Renal cortical epithelial cell (primary cell): Measurements from ENCODE around the gene SMAD7. TPM values are rescaled to one million over a fixed set of nuclear protein-coding genes. Genes with fewer than 3 reads are reported as not detected.

ENCODE experiments used
- DNase-seq: peaks from one replicate; pipeline ENCODE4 v3.0.0-alpha.2; 2011; ENCODE audit warnings: low read depth
- total RNA-seq: library from RNA; depleted of rRNA; stranded (reverse); fragments of >200 nt; gene quantifications from 2 replicates; pipeline ENCODE4 v1.2.3, GENCODE V29; 2014

The SMAD7 gene, protein sequence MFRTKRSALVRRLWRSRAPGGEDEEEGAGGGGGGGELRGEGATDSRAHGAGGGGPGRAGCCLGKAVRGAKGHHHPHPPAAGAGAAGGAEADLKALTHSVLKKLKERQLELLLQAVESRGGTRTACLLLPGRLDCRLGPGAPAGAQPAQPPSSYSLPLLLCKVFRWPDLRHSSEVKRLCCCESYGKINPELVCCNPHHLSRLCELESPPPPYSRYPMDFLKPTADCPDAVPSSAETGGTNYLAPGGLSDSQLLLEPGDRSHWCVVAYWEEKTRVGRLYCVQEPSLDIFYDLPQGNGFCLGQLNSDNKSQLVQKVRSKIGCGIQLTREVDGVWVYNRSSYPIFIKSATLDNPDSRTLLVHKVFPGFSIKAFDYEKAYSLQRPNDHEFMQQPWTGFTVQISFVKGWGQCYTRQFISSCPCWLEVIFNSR
- 46.2 and 71.3 TPM in 2 replicates for total RNA-seq

DNA sequence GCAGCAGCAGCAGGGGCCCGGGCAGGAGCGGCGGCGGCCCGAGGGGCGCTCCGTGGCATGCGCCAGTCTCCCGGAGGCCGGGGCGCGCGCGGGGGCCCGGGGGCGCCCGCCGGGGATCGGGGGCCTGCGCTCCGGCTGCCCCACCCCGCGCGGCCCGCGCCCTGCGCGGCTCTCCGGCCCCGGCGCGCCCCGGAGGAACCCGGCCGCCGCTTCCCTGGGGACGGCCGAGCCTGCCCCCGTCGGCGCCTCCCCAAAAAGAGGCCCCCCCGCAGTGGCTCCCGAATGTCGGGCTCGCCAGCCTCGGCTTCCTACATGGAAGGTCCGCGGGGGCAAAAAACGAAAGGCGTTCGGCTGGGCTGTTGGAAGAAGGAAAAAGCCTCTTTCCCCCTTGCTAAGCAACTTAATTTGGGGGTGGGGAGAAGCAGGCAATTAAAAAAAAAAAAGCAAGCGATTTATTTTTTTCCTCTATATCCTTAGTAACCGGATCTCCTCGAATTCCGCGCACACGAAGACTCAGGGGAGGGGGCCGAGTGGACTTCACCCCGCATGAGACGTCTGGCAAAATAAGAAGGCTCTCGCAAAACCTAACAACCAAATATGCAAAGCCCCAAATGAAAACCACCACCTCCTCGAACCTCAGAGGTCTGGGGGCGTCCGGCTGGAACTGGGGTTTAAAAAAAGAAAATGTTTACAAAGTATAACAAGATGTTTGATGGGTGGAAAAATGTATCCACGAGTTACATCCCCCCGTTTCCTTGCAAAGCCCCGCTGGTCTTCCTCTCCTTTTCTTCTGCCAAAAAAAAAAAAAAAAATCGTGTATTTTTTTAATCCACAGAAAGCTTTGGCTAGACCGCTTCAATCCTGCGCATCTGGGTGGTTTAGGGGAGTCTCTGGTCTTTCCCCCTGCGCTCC is at the start of gene SMAD7:
Gene SMAD7, minus strand, starts transcription at position 430 of the 912 bp plus-strand sequence. CDS start 541 bp downstream, outside the sequence.
- no peak for DNase-seq

- no peak for DNase-seq
Measured at GRCh38 chr18:48999569-48999968, 48.8 kb upstream of the SMAD7 start.

- DNase-seq = peak; percentile 98
Measured at GRCh38 chr18:48997985-48998831, 47.4 kb upstream of the SMAD7 start.

GRCh38 chr18:48997681-48997984 is 46.9 kb upstream of the SMAD7 start:
- DNase-seq = no peak

- DNase-seq = peak; percentile 85
Measured at GRCh38 chr18:48996901-48997463, 46.2 kb upstream of the SMAD7 start.

GRCh38 chr18:48996041-48996440 is 45.3 kb upstream of the SMAD7 start:
- no peak for DNase-seq

- no peak for DNase-seq
Measured at GRCh38 chr18:48994926-48995835, 44.4 kb upstream of the SMAD7 start.

GRCh38 chr18:48994044-48994651 is 43.4 kb upstream of the SMAD7 start:
- DNase-seq = peak; percentile 89

GRCh38 chr18:48993586-48993985 is 42.8 kb upstream of the SMAD7 start:
- no peak for DNase-seq

DNA sequence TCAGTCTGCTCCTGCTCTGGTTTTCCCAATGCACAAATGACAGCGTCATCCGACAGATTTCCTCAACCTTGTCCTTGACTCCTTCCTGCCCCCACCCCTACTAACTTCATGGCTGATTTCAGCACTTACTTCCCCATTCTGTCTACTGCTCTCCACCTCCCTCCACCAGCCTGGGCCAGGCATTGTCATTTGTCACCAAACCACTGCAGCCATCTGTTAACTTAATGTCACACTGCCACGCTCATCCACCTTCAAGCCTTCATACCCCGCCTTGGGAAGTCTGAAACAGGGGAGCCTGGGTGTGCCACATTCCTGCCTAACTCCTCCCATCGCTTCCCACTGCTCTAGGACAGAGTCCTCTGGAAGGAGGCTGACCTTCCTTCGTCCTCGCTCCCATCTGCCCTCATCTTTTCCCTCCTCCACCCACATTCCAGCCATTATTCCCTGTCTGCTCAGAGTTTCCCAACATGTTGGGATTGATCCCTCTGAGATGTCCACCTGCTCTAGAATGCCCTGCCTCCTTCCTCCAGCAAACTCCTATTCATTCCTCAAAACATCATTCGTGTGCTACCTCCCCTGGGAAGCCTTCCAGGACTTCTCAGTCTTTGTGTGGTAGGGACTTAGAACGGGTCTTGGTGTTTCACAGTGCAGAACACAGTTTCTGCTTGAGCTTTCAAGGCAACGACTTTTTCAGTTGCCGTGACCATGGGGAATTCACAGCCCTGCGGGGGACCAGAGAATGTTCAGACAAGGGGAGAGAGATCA is 42.2 kb upstream of the SMAD7 start:
- DNase-seq = no peak

DNA sequence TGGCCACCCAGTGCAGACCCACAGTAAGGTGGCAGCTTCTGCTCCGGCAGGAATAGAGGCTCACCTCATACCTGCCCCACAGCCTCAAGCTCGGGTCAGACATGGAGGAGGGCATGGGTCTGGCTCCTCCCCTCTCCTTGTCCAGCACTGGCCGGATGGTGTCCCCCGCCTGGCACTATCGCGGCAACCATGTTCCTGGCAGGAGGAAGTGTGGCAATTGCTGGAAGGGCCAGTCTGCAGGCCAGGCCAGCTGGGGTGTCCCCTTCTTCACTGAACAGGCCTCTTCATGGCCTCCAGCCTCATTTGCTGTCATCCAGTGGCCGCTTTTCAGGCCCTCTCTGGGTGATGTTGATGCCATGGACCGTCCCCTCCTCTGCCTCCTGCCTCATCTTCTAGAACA is 41.4 kb upstream of the SMAD7 start:
- DNase-seq = no peak

- no peak for DNase-seq
Measured at GRCh38 chr18:48991676-48992075, 40.9 kb upstream of the SMAD7 start.

GRCh38 chr18:48991319-48991660 is 40.5 kb upstream of the SMAD7 start:
- no peak for DNase-seq

DNA sequence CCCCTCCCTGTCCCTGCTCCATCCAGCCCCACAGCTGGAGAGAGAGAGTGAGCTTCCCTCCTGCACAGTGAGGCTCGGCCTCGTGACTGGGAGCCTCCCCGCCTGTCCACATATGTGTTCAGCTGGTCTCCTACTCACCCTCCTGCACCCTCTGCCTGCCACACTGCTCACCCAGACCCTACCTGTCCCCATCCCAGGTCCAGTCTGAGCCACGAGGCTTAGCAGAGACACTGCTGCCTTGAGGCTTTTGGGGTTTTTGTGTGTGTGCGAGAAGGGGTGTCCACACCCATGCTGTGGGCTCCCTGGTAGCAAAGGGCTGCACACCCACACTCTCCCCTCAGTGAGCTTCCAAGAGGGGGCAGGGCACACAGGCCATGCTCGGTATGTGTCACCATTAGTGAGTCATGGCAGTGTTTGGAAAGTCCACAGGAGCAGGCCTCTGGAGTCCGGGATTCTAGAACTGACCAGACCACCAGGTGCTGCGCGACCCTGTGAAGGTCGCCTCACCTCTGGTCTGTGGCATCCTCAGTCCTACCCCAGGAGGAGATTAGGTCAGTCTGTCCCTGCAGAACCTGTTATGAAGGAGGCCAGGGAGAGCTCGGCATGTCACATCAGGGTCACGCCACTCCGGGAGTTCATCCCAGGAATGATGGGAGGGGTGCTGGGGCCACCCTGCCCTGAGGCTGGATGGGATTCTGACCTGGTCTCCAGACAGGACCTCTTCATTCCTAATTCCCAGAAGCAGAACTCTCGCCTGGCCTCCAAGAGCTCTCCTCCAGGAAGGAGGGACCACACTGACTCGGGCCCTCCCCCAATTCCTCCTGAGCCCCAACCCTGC is 39.9 kb upstream of the SMAD7 start:
- peak; percentile 80 for DNase-seq

GRCh38 chr18:48989304-48990303 is 38.8 kb upstream of the SMAD7 start:
- DNase-seq = peak; percentile 68

GRCh38 chr18:48988508-48989303 is 37.9 kb upstream of the SMAD7 start:
- no peak for DNase-seq
